Astrocyte (in vitro differentiated cells and primary cell): ENCODE data around the gene VEGFB.

Experiments used
- EZH2 ChIP-seq: IDR thresholded peaks from 2 replicates; pipeline ENCODE4 v1.6.1; 2012; ENCODE audit warnings: mild to moderate bottlenecking, low read length, inconsistent platforms; ENCODE audit not compliant: insufficient read depth
- TF ChIP-seq, protein P1 (sequence below): IDR thresholded peaks from 2 replicates; pipeline ENCODE4 v1.5.1; 2011; ENCODE audit warnings: low read depth, mild to moderate bottlenecking, inconsistent platforms, low read length, moderate library complexity; ENCODE audit not compliant: insufficient read depth

DNA sequence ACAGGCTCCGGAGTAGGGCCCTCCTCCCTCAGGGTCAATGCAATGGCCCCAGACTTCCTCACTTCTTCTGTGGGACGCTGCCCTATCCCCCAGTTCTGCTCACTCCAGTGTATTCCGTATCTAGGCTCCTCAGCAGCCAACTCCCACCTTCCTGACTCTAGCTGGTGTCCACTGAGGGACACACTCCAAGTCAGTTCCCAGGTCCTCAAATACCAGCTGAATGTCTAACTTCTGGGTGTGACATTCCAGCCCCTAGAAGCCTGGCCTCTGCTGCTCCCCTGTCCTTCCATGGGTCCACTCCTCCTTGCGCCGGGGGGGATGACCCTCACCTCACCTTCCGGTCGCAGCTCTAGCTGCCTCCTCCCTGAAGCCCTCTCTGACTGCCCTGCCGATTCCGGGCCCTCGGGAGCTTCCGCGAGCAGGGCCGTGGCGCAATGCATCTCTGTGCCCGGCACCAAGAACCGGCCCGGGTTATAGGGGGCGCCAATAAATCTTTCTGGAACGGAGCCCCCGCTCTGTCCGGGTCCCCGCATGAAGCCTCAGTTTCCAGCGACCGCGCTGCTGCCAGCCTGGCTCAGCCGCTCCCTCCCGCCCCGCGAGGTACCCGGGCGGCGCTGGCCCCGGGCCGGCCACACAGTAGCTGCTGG is 34.6 kb downstream of the VEGFB start:
- TF ChIP-seq, protein P1, sequence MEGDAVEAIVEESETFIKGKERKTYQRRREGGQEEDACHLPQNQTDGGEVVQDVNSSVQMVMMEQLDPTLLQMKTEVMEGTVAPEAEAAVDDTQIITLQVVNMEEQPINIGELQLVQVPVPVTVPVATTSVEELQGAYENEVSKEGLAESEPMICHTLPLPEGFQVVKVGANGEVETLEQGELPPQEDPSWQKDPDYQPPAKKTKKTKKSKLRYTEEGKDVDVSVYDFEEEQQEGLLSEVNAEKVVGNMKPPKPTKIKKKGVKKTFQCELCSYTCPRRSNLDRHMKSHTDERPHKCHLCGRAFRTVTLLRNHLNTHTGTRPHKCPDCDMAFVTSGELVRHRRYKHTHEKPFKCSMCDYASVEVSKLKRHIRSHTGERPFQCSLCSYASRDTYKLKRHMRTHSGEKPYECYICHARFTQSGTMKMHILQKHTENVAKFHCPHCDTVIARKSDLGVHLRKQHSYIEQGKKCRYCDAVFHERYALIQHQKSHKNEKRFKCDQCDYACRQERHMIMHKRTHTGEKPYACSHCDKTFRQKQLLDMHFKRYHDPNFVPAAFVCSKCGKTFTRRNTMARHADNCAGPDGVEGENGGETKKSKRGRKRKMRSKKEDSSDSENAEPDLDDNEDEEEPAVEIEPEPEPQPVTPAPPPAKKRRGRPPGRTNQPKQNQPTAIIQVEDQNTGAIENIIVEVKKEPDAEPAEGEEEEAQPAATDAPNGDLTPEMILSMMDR = no peak
- no peak for TF ChIP-seq EZH2
